Nephron (organoid): Measurements from ENCODE around the gene CCDC190.

ENCODE experiments used
- H3K27ac Mint-ChIP-seq, 3 experiments: 2 replicates each; pipeline ENCODE4 v1.8.0; 2020; ENCODE audit warnings: mixed read lengths in 3 of 3, mild to moderate bottlenecking in 2 of 3, moderate library complexity in 1 of 3
- H3K27me3 Mint-ChIP-seq: 2 replicates; pipeline ENCODE4 v1.8.0; 2021; ENCODE audit warnings: low read depth, mild to moderate bottlenecking, moderate library complexity, mixed read lengths
- H3K36me3 Mint-ChIP-seq: 2 replicates; pipeline ENCODE4 v1.8.0; 2020; ENCODE audit warnings: low read depth, mixed read lengths
- H3K4me1 Mint-ChIP-seq: 2 replicates; pipeline ENCODE4 v1.8.0; 2020; ENCODE audit warnings: mixed read lengths
- H3K4me3 Mint-ChIP-seq, 3 experiments: 2 replicates each; pipeline ENCODE4 v1.8.0; 2020; ENCODE audit warnings: mild to moderate bottlenecking in 3 of 3, mixed read lengths in 3 of 3, moderate library complexity in 2 of 3
- H3K9me3 Mint-ChIP-seq: 2 replicates; pipeline ENCODE4 v1.8.0; 2020; ENCODE audit warnings: mixed read lengths
- TF ChIP-seq, protein P1 (sequence below), 3 experiments: fragments of 200-600 bp; sonication (generic); IDR thresholded peaks; one replicate each; pipeline ENCODE4 v1.5.0; 2021; ENCODE audit warnings: antibody characterized with exemption in 3 of 3; ENCODE audit not compliant: unreplicated experiment in 3 of 3

The CCDC190 gene

DNA sequence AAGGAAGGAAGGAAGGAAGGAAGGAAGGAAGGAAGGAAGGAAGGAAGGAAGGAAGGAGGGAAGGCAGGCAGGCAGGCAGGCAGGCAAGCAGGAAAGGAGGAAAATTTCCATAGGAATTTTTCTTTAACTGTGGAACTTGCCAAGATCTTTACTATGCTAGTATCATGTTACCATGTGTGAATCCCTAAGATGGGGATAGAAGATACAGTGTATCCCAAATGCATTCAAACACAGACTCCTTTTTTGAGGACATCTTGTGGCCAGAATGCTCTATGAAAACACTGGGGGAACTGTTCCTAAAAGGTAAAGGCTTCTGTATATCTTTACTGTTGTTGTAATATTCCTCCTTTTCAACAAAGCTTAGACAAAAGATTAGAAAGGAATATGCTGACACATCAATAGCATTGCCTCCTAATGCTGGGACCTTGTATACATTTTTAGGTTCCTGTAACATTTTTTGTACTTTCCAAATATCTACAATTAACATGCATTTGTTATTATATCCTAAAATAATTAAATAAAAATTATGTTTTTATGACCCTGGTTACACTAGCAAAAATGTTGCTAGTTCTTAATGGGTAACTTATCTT, 20.6 kb downstream of the CCDC190 start:
- no peaks in the 10 kb centered on the region for H3K36me3 Mint-ChIP-seq
- peaks cover 8% of the 10 kb centered on the region for H3K27me3 Mint-ChIP-seq
- no peak overlapping the region for H3K4me3 Mint-ChIP-seq
- peaks cover 13% of the 10 kb centered on the region for H3K4me1 Mint-ChIP-seq
- TF ChIP-seq, protein P1, sequence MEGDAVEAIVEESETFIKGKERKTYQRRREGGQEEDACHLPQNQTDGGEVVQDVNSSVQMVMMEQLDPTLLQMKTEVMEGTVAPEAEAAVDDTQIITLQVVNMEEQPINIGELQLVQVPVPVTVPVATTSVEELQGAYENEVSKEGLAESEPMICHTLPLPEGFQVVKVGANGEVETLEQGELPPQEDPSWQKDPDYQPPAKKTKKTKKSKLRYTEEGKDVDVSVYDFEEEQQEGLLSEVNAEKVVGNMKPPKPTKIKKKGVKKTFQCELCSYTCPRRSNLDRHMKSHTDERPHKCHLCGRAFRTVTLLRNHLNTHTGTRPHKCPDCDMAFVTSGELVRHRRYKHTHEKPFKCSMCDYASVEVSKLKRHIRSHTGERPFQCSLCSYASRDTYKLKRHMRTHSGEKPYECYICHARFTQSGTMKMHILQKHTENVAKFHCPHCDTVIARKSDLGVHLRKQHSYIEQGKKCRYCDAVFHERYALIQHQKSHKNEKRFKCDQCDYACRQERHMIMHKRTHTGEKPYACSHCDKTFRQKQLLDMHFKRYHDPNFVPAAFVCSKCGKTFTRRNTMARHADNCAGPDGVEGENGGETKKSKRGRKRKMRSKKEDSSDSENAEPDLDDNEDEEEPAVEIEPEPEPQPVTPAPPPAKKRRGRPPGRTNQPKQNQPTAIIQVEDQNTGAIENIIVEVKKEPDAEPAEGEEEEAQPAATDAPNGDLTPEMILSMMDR (IDR thresholded peaks at IDR 0.05; ENCODE audit: unreplicated experiment in 3 of 3) = no peak
- H3K9me3 Mint-ChIP-seq = peaks cover 5% of the 10 kb centered on the region
- peak overlapping the region in 1 of 3 experiments; percentile 44 for H3K27ac Mint-ChIP-seq

DNA sequence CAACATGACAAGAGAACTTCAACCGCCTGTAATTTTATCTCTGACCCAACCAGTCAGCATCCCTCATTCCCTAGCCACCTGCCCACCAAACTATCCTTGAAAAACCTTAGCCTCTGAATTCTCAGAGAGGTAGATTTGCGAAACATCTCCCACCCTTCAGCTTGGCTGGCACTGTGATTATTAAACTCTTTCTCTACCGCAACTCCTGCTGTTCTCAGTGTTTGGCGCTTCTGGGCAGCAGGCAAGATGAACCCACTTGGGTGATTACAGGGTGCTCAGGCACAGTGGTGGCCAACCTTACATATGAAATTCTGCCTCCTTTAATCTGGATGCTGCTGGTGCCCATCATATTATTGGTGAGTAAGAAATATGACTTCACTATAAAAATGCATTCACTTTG, 22.1 kb downstream of the CCDC190 start:
- no peak overlapping the region for H3K27ac Mint-ChIP-seq
- no peaks in the 10 kb centered on the region for H3K4me1 Mint-ChIP-seq
- TF ChIP-seq, protein P1 (IDR thresholded peaks at IDR 0.05; ENCODE audit: unreplicated experiment in 3 of 3) = no peak
- H3K27me3 Mint-ChIP-seq = peaks cover 2% of the 10 kb centered on the region
- no peak overlapping the region for H3K4me3 Mint-ChIP-seq
- no peaks in the 10 kb centered on the region for H3K36me3 Mint-ChIP-seq
- H3K9me3 Mint-ChIP-seq = peaks cover 5% of the 10 kb centered on the region

DNA sequence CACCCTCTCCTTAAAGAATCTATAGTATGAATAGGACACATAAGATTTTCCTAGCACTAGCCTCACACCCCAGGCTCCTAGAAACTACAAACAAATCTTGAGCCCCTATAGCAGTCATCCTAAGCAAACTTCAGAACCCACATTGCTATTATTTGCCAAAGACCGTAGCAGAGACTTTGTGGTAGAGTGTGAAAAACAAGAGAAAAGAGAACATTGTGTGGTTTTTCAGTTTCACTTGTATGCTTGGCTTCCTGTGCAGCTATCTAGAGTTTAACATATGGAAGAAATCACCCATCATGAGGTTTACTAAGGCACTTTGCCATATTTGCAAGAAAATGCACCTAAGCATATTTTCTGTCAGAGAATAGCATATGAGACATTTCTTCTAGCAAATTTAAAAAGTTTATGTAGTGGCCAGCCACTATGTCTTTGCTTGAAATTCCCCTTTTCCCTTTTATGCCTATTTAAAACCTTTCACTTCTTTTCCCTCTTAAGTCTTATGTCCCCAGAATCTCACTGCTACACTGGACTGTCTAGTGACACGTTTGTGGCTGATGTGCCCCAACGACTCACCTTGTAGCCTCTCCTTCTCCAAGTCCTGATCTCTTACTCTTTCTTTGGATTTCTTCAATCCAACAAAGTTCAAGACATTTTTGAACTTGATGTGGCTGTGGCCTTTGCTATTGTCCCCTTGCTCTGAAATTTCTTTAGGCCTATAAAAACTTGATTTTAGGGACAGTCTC, 25.6 kb downstream of the CCDC190 start:
- Mint-ChIP-seq H3K36me3 (no peaks in the 10 kb centered on the region), H3K9me3 (peaks cover 5% of the 10 kb centered on the region), H3K27me3 (no peaks in the 10 kb centered on the region), H3K4me1 (no peaks in the 10 kb centered on the region), H3K27ac (no peak overlapping the region), H3K4me3 (no peak overlapping the region)
- TF ChIP-seq, protein P1 (IDR thresholded peaks at IDR 0.05; ENCODE audit: unreplicated experiment in 3 of 3) = no peak

DNA sequence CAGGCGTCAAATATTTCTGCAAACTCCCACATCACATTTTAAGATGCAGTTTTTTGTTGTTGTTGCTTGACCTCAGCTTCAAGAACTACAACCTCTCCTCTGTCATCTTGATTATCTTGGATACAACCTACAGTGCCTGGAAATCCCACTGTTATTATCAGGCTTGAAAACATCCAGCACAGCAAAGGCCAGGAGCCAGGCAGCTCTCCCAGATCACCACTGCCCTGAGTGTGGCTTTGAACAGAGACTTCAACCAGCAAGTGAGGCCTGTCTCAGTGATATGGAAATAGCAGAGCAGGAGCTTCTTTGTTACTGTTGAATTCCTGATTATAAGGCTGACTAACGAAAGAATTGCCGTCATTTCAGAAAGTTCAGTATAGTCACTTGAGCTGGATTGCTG, 28.5 kb downstream of the CCDC190 start:
- H3K27me3 Mint-ChIP-seq = peaks cover 7% of the 10 kb centered on the region
- H3K9me3 Mint-ChIP-seq = no peaks in the 10 kb centered on the region
- TF ChIP-seq, protein P1 (IDR thresholded peaks at IDR 0.05; ENCODE audit: unreplicated experiment in 3 of 3) = no peak
- no peaks in the 10 kb centered on the region for H3K36me3 Mint-ChIP-seq
- H3K27ac Mint-ChIP-seq = no peak overlapping the region
- no peak overlapping the region for H3K4me3 Mint-ChIP-seq
- H3K4me1 Mint-ChIP-seq = no peaks in the 10 kb centered on the region

DNA sequence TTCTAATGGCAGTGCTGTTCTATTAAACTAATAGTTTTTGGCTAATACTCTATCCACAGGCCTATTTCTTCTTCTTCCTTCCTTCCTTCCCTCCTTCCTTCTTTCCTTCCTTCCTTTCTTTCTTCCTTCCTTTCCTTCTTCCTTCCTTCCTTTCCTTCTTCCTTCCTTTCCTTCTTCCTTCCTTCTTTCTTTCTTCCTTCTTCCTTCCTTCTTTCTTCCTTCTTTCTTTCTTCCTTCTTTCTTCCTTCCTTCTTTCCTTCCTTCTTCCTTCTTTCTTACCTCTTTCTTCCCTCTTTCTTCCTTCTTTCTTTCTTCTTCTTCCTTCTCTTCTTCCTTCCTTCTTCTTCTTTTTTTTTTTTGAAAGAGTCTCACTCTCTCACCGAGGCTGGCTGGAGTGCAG, 31.7 kb downstream of the CCDC190 start:
- Mint-ChIP-seq H3K36me3 (no peaks in the 10 kb centered on the region), H3K9me3 (peaks cover 3% of the 10 kb centered on the region), H3K27me3 (peaks cover 17% of the 10 kb centered on the region), H3K4me3 (no peak overlapping the region), H3K27ac (no peak overlapping the region), H3K4me1 (no peaks in the 10 kb centered on the region)
- TF ChIP-seq, protein P1 (IDR thresholded peaks at IDR 0.05; ENCODE audit: unreplicated experiment in 3 of 3) = no peak
